ENCODE measurements around the gene PDE3A. TPM values are rescaled to one million over a fixed set of nuclear protein-coding genes. Genes with fewer than 3 reads are reported as not detected.

The PDE3A gene
- total RNA-seq, 1 donor from 2014 or later: 9.9 TPM

DNA sequence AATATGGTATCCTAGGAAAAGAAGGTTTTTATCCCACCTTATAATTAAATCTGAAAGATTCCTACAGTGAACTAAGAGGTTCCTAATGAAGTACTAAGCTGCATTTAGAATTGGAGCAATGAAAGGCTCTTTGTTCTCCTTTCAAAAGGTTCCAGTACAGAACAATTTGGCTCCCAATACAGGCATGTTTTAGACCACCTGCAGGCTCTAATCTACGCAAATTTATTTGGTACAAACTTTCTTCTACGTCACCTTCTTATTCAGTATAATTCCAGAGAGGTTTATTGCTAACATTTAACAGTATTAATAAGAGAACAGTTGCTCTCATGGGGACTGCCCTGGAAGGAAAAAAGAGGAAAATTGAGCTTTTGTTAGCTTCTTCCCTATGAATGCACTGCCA is 289.2 kb downstream of the PDE3A start:
- DNase-seq (ENCODE audit: extremely low read depth, low read depth, low spot score): no peak

GRCh38 chr12:20681334-20681733 is 313.0 kb downstream of the PDE3A start:
- DNase-seq (ENCODE audit: extremely low read depth, low read depth, low spot score): no peak

- DNase-seq (ENCODE audit: extremely low read depth, low read depth, low spot score): no peak
These were observed 326.9 kb downstream of the PDE3A start, which contains the start of gene SLCO1C1 for GRCh38 chr12:20695232-20695631. Gene SLCO1C1 (plus strand): TSS chr12:20695332. CDS start chr12:20699577, 4,245 bp downstream.

GRCh38 chr12:20696181-20696905 is 328.0 kb downstream of the PDE3A start:
- no peak for DNase-seq (ENCODE audit: extremely low read depth, low read depth, low spot score)

DNA sequence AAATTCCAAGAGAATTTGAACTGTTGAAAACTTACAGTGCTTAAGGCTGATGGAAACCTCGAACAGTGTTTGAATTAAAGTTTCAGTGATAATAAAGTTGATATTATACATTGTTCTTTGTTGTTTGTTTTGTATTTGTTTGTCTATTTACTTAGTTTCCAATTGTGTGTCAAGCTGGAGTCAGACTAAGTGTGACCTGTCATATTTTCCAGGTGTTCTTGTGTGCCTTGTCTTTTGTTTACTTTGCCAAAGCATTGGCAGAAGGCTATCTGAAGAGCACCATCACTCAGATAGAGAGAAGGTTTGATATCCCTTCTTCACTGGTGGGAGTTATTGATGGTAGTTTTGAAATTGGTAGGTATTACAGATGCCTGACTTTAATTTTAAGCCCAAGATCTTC is 332.8 kb downstream of the PDE3A start:
- DNase-seq (ENCODE audit: extremely low read depth, low read depth, low spot score): no peak

GRCh38 chr12:20704860-20705259 is 336.5 kb downstream of the PDE3A start:
- peak; percentile 33 for DNase-seq (ENCODE audit: extremely low read depth, low read depth, low spot score)

DNA sequence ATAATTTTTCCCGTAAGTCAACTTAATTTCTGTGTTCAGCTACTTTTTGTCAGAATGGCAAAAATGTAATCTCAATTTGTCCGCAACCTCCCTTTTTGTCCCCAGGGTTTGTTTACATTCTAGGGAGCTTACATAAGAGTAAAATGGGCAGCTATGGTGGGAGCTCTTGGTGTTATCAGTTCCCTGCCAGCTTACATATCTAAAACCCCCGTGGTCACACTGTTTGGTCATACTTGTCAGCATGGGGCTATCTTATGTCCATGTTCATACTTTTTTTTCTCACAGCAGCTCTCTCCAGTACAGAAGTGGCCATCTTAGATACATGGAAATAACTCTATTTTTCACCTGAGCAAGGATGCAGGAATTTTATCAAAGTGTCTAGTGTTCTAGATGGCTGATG is 343.5 kb downstream of the PDE3A start:
- no peak for DNase-seq (ENCODE audit: extremely low read depth, low read depth, low spot score)

DNA sequence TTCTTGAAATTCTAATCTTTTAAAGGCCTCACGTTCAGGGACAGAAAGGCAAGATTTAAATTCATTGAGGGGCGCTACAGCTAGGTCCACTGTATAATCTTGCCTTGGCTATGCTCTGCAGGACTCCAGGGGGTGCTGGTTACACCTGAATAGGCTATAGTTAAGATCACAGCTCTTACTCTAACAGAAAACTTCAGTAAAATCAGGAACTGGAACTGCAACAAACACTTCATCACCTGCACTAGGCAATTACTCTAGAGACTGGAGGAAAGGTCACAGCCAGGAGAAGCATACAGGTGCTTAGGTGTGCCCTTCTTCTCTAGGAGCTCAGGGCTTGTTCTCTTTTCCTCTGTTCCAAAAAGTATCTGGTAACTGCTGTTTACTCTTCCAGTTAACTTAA is 347.7 kb downstream of the PDE3A start:
- no peak for DNase-seq (ENCODE audit: extremely low read depth, low read depth, low spot score)

GRCh38 chr12:20716985-20717384 is 348.6 kb downstream of the PDE3A start:
- DNase-seq (ENCODE audit: extremely low read depth, low read depth, low spot score): no peak

DNA sequence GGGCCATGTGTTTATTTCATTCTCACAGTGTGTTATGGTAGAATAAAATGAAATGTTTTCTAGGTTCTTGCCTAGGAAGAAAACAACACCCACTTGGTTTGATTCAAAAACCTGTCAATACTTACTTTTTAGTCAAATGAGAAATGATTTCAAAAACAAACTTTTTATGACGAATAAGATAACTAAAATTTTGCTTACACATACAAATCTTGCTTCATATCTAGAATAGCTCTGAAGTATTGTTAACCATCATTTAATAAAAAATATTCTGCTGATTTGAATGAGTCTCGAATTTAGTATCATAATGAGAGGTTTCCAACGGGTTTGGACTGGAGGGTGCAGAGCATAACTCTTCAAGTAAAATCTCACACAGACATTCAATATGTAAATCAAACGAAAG is 350.0 kb downstream of the PDE3A start:
- no peak for DNase-seq (ENCODE audit: extremely low read depth, low read depth, low spot score)

DNA sequence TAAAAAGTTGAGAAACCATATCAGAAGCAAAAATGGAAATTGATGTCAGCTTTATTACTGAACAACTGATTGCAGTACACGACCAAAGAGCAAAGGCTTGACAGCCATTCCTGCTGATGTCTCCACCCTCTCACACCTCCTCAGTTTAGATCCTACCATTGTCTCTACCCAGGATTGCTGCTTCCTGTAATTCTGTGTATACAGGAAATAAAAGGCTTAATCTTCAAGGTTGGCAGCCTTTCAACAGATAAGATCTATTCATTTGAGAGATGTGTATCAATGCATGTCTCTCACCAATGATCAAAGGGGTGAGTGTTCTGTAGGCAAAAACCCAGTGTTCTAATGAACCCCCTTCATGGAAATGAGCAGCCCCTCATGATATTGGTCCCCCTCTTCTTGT is 353.8 kb downstream of the PDE3A start:
- DNase-seq (ENCODE audit: extremely low read depth, low read depth, low spot score): no peak

DNA sequence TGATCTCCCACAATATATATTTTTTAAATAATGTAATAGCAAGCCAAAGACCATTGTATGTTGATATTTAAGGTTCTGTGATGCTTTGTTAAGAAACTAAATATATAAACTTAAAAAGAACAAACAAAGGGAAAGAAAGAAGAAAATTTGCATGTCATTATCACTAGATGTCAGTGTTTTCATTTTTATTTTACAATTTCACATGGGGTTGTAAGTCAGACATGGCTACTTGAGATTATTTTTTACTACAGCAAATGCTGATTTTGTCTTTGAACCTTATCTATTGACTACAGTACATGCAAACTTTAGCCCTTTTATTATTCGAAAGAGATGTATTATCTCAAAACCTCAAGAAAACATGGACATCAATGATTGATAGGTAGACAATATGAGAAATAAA is 362.9 kb downstream of the PDE3A start:
- DNase-seq (ENCODE audit: extremely low read depth, low read depth, low spot score): no peak
